NCI-H1436 (cell line): ENCODE results near the gene TMEM151B.

Source experiments
- DNase-seq: peaks from one replicate; lab custom pipeline; 2025; lab: John Stamatoyannopoulos, UW

TMEM151B gene

DNA sequence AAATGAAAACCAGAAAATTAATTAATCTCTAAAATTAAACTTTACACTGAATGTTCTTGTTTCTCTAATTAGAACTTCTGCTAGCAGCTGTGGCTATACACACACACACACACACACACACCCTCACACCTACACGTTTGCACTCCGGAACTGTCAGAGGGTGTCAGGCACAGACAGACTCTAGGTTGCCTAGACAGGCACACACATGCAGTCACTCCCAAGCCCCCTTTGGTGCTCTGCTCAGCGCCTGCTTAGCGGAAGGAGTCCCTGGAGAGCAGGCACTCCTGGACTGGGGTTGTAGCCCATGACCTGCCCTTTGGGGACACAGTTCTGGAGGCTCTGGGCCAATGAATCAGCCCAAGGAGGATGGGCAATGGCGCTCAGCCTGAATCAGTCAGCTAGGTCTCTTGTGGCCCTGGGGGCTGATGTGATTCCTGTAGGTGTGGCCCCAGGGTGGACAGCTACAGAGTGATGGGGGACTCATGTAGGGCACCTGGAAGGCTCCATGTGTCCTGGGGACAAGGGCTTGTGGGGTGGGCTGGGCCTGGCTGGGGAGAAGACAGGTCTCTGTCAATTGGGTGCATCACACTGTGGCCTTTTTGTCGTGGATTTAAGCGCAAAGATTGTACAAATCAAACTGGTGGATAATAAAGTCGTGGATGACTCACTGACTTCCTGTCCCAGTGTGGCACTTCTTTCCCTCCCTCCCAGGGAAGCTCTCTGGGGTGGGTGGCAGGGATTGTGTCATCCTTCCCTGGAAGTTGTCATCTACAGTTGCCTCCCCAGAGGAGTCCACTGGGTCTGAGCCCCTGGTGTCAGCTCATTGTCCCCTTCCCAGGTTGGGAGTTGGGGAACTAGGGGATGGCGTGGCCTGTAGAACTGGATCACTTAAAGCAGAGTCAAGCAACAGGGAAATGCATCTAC is 8.8 kb downstream of the TMEM151B start:
- DNase-seq = no peak

DNA sequence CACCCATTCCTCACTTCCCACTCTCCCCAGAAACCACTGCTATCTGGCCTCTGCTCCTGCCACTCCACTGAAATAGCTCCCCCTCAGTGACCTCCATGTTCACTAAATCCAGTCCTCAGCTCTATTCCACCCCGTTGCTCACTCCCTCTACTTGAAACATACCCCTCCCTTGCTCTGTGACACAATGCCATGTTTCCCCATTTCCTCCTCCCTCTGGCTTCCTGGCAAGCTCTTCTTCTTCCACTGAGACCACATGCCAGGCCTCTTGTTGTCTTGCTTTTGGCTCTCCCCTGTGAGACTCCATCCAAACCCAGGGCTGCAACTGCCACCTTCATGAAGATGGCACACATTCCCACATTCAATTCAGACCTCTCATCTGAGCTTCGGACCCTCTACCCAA is 13.9 kb downstream of the TMEM151B start:
- DNase-seq = no peak

- DNase-seq = no peak
Observed at GRCh38 chr6:44284867-44285266, 14.6 kb downstream of the TMEM151B start.

- no peak for DNase-seq
Observed at GRCh38 chr6:44285552-44286284, 15.5 kb downstream of the TMEM151B start.

DNA sequence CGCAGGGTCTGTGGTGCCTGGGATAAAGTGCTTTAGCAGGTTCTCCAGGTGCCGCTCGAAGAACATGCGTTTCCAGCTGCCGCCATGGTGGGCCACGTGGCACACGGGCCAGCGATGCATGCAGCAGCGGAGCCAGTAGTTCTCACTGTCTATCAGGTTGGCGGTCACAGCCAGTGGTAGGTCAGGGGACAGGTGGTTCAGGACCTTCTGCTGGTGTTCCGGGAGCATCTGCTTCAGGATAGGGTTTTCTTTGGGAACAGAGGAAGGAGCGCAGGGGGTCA is 16.0 kb downstream of the TMEM151B start:
- DNase-seq = no peak

- no peak for DNase-seq
Observed at GRCh38 chr6:44286747-44287146, 16.5 kb downstream of the TMEM151B start.

GRCh38 chr6:44289726-44290260 is 19.5 kb downstream of the TMEM151B start:
- DNase-seq = no peak

GRCh38 chr6:44291841-44292240 is 21.6 kb downstream of the TMEM151B start:
- DNase-seq = no peak

- no peak for DNase-seq
Observed at GRCh38 chr6:44292661-44293365, 22.6 kb downstream of the TMEM151B start.

DNA sequence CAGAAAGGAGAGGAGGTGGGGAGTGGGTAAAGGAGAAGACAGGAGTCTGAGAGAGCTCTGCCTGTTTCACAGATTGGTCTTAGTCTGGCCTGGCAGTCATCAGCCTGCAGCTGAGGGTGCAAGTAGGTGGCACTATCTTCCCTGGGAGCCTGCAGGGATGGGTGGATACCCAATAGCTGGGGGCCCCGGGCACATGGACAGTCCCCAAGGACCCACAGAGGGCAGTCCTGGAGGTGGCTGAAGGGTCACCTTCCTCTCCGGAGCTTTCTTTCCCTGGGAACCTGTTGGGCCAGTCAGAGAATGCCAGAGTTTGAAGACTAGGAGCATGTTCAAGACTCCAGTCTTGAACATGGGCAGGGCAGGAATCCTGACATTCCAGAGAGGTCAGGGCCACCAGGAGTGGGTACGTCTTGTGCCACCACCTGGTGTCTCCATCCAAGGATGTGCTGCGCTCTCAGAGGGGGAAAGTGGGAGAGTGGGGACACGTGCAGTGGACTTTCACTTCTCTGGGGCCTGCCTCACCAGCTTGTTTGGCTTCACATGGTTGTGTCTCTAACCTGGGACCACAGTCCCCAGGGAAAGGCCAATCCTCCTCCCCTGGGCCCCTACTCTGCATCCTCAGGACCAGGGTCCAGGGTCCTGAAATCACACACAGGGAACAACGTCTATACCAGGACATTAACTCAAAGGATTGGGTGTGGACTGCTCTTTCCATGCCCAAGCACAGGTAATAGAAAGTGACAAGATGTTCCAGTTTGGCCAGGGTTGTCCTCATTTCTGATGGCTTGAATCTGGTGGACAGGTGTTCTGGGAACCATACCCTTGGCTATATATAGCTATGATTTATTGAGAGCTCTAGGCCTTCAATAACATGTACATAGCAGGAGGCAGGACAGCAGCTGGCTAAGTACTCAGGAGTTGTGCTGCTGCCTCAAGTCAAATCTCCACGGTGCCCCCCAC is 24.9 kb downstream of the TMEM151B start:
- no peak for DNase-seq

DNA sequence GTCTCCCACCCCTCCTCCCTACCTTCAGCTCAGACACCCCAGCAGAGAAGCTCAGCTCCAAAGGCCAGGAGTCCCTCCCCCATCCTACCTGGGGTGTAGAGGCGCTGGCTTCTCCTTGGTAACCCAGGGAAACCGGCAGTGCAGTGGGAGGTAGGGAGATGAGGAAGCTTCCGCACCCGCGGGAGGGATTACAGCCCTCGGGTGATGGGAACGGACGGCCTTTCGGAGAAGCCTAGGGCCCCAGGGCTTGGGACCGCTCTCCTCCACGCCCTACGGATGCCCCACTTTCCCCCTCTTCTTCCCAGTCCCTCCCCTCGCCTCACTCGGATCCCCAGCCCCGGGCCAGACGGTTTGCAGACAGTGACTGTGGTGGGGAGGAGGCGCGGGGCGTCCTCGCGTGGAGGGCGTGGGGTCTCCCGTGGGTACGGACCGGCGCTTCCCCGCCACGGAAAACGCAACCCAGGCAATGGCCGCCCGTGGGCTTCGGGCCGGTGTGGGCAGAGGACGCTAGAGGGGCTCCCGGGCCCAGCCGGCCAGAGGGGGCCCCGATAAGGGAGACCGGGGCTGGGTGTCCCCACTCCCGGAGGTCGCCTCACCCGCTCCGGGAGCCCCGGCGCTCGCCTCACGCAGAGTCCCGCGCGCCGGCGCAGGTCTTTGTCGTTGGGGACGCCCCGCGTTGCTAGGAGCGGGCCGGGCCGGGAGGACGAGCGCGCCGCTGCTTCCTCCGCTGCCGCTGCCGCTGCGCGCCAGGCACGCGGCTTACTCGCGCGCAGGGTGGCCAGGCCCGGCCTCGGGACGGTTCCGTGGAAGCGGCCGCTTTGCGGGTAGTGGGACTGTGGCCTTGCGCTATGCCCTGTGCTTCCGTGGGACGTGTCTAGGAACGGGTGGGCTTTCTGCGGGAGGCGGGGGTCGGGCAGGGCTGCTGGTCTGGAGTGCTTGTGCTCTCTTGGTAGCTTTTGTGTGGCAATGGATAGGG is 27.1 kb downstream of the TMEM151B start:
- DNase-seq = peak; percentile 26

DNA sequence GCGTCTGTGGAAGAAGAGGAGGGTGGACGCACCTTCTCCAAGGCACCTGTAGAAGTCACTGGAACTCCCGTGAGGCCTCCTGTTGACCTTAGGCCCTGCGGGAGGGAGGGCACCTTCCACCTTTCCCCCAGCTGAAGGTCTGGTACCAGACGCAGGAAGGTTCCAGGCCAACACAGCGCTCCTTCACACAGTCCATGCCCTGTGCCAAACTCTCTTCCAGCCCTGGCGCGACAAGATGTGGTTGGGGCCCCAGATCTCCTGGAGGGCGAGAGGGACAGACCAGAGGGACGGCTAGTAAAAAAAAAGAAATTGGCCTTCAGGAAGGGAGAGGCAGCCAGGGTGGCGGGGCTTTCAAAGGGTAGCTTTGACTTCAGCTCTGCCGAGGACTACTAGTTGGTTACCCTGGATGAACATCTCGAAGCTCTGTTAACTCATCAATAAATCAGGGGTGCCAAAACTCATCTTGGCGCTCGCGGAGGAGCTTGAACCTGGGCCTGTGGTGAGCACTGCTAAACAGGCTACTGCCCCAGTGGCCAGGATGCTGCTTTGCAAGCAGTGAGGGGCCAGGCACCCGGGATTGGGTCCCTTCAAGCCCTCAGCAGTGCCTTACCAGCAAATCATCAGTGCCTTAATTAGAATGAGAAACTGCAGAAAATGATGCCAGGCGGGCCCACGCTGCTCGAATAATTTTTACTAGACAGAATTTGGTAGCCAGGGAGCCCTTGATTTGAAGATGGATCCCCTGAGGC is 28.0 kb downstream of the TMEM151B start:
- DNase-seq = no peak

DNA sequence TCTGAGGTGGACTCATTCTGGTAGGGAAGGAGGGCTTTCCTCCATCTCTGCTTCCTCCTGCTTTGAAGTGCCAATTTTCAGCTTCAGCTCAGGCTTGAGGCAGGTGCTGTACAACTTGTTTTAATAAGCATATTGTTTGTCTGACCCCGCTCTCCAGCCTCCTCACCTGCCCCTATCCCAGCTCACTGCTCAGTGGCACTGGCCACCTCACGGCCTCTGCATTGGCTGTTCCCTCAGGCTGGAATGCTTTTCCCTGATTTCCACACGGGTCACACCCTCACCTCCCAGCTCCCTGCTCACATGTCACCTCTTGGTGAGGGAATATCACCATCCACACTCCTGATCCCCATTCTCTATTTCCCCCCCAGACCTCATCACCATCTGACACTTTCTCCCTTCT is 28.6 kb downstream of the TMEM151B start:
- DNase-seq = no peak

GRCh38 chr6:44300292-44300823 is 30.1 kb downstream of the TMEM151B start:
- no peak for DNase-seq

GRCh38 chr6:44301106-44301505 is 30.9 kb downstream of the TMEM151B start:
- no peak for DNase-seq

GRCh38 chr6:44301782-44302564 is 31.7 kb downstream of the TMEM151B start:
- no peak for DNase-seq

- no peak for DNase-seq
Observed at GRCh38 chr6:44302856-44303255, 32.6 kb downstream of the TMEM151B start.

DNA sequence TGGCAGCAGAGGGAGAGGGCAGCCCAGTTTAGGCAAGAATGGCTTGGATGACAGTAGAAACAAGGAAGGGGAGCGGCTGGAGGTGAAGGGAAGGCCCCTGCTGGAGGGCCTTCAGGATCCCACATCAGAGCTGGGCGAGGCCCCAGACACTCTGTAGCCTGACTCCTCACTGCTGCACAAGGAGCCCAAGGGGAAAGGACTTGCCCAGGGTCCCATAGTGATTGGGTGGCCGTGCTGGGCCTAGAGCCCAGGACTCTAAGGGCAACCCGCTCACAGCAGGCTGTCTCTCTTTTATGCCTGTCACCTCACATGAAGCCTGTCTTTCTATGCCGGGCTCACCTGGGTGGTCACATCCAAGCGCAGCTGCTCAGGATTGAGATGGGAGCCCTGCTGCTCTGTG is 33.6 kb downstream of the TMEM151B start:
- DNase-seq = no peak
